K562 (cell line): Measurements from ENCODE around the gene GGACT. TPM values are rescaled to one million over a fixed set of nuclear protein-coding genes. Genes with fewer than 3 reads are reported as not detected.

ENCODE experiments used
- ATAC-seq: fragments of 200-7000 bp; cut with Tn5 transposase; 3 replicates; pipeline ENCODE4 v1.9.1; 2020; ENCODE audit warnings: moderate library complexity
- BruUV-seq: library from RNA; stranded (reverse); fragments of 400-500 nt; replicated peaks from 2 replicates; lab custom pipeline; 2021; lab: Mats Ljungman, UMichigan
- CTCF ChIA-PET: fragments of 300-600 bp; formaldehyde crosslinking; extraction: SDS; loops from one replicate; lab custom pipeline; 2021; ENCODE audit warnings: low intra/inter-chr PET ratio; lab: Yijun Ruan, JAX
- POLR2A ChIA-PET: fragments of 300-600, 350-650 bp; sonication (Branson Sonifier 250); formaldehyde crosslinking; extraction: SDS; loops from one replicate; lab custom pipeline; 2021; ENCODE audit warnings: antibody characterized with exemption, inconsistent platforms; lab: Yijun Ruan, JAX
- DNase-seq, 4 experiments: peaks; one replicate each; pipeline versions ENCODE4 v3.0.0 to v3.0.0-alpha.2; 2011 to 2018; ENCODE audit warnings: low spot score in 3 of 4, mixed read lengths in 3 of 4; ENCODE audit errors: extremely low read depth in 1 of 4
- FAIRE-seq: peaks from 2 replicates; lab custom pipeline; 2011; peaks lifted over from hg19 to GRCh38; lab: Jason Lieb, UNC
- H2AFZ ChIP-seq: 2 replicates; pipeline ENCODE4 v1.6.0; 2011; ENCODE audit warnings: low read depth, low read length, control low read depth, inconsistent platforms
- H3K27ac ChIP-seq: fragments of 200-600 bp; 3 replicates; pipeline ENCODE4 v1.8.0; 2011; ENCODE audit warnings: low read depth, mild to moderate bottlenecking, control low read depth, inconsistent platforms, low read length, moderate library complexity, mixed read lengths; ENCODE audit errors: extremely low read depth
- H3K27me3 ChIP-seq, 2 experiments: fragments of 300-600 bp in 1 of 2; 2 replicates in 1 of 2; 3 replicates in 1 of 2; pipeline versions ENCODE4 v1.6.0 to v1.8.0; 2011; ENCODE audit warnings: inconsistent platforms in 2 of 2, low read length in 2 of 2, mild to moderate bottlenecking in 1 of 2, mixed read lengths in 1 of 2, moderate library complexity in 1 of 2; ENCODE audit not compliant: control insufficient read depth in 2 of 2, insufficient read depth in 2 of 2
- H3K36me3 ChIP-seq: fragments of 300-600 bp; 3 replicates; pipeline ENCODE4 v1.8.0; 2011; ENCODE audit warnings: mild to moderate bottlenecking, low read length, inconsistent platforms; ENCODE audit not compliant: control insufficient read depth, insufficient read depth
- H3K4me1 ChIP-seq, 2 experiments: fragments of 200-600 bp in 1 of 2; replicated peaks in 1 of 2; 2 replicates in 1 of 2; 3 replicates in 1 of 2; pipeline versions ENCODE4 v1.5.1 to v1.8.0; 2011; ENCODE audit warnings: inconsistent platforms in 2 of 2, low read length in 2 of 2, mild to moderate bottlenecking in 1 of 2, mixed read lengths in 1 of 2, moderate library complexity in 1 of 2; ENCODE audit not compliant: control insufficient read depth in 2 of 2, insufficient read depth in 2 of 2
- H3K4me2 ChIP-seq: 2 replicates; pipeline ENCODE4 v1.6.1; 2011; ENCODE audit warnings: low read length, control low read depth, inconsistent platforms, mixed read lengths; ENCODE audit not compliant: insufficient read depth
- H3K4me3 ChIP-seq: fragments of 200-600 bp; sonication (generic), shearing (Covaris generic); 2 replicates; pipeline ENCODE4 v1.5.1; 2016; ENCODE audit warnings: control low read depth, inconsistent platforms
- H3K79me2 ChIP-seq: fragments of 200-600 bp; 3 replicates; pipeline ENCODE4 v1.8.0; 2011; ENCODE audit warnings: low read length, inconsistent platforms; ENCODE audit not compliant: control insufficient read depth, insufficient read depth
- H3K9ac ChIP-seq, 2 experiments: 2 replicates each; pipeline versions ENCODE4 v1.6.0 to v1.6.1; 2011; ENCODE audit warnings: low read depth in 2 of 2, low read length in 2 of 2, control low read depth in 1 of 2, inconsistent platforms in 1 of 2, mild to moderate bottlenecking in 1 of 2, mixed read lengths in 1 of 2; ENCODE audit not compliant: insufficient read depth in 1 of 2
- H3K9me1 ChIP-seq: one replicate; pipeline ENCODE4 v1.6.0; 2011; ENCODE audit warnings: inconsistent platforms, mild to moderate bottlenecking, low read length, moderate library complexity; ENCODE audit not compliant: control insufficient read depth, insufficient read depth
- H3K9me3 ChIP-seq: replicated peaks from 2 replicates; pipeline ENCODE4 v1.5.1; 2011; ENCODE audit warnings: low read depth, low read length, inconsistent platforms; ENCODE audit not compliant: control insufficient read depth, insufficient read depth
- H4K20me1 ChIP-seq: replicated peaks from 2 replicates; pipeline ENCODE4 v1.6.1; 2011; ENCODE audit warnings: low read length, inconsistent platforms, mixed read lengths; ENCODE audit not compliant: control insufficient read depth, insufficient read depth
- ARHGAP35 ChIP-seq: fragments of 450-650 bp; IDR thresholded peaks from 2 replicates; pipeline ENCODE4 v1.6.1; 2018; ENCODE audit not compliant: partially characterized antibody
- CXXC5 ChIP-seq: fragments of 250-450 bp; sonication (Bioruptor Pico); IDR thresholded peaks from 2 replicates; pipeline ENCODE4 v1.8.0; 2022; ENCODE audit warnings: inconsistent platforms, mild to moderate bottlenecking, moderate library complexity
- GATA2 ChIP-seq: sonication (generic); formaldehyde crosslinking; IDR thresholded peaks from 2 replicates; pipeline ENCODE4 v1.4.0; 2020; ENCODE audit warnings: mild to moderate bottlenecking, missing genetic modification reagents
- HNRNPUL1 ChIP-seq: fragments of 200-400 bp; formaldehyde crosslinking; IDR thresholded peaks from 2 replicates; pipeline ENCODE4 v1.6.1; 2017; ENCODE audit warnings: low read length
- ILK ChIP-seq: fragments of 450-650 bp; IDR thresholded peaks from 2 replicates; pipeline ENCODE4 v1.6.1; 2016; ENCODE audit warnings: missing genetic modification characterization, low read depth, mild to moderate bottlenecking, missing compliant biosample characterization, moderate library complexity, borderline replicate concordance
- KDM1A ChIP-seq, 2 experiments: fragments of 450-650 bp; IDR thresholded peaks; 2 replicates each; pipeline ENCODE4 v1.6.1; 2016; ENCODE audit warnings: mild to moderate bottlenecking in 2 of 2
- MED1 ChIP-seq: sonication (generic); formaldehyde crosslinking; IDR thresholded peaks from 2 replicates; pipeline ENCODE4 v1.8.1; 2023; ENCODE audit warnings: missing genetic modification reagents, borderline replicate concordance
- MTA2 ChIP-seq: fragments of 450-650 bp; IDR thresholded peaks from 2 replicates; pipeline ENCODE4 v1.6.1; 2016; ENCODE audit warnings: low read depth
- NCOA2 ChIP-seq, 2 experiments: fragments of 450-650 bp; IDR thresholded peaks; 2 replicates each; pipeline ENCODE4 v1.6.1; 2018; ENCODE audit warnings: mild to moderate bottlenecking in 2 of 2, moderate library complexity in 1 of 2; ENCODE audit not compliant: partially characterized antibody in 2 of 2
- NR4A1 ChIP-seq, 2 experiments: fragments of 250-450 bp in 1 of 2; fragments of 450-650 bp in 1 of 2; sonication (Bioruptor Pico) in 1 of 2; IDR thresholded peaks; 2 replicates each; pipeline versions ENCODE4 v1.4.0 to v1.6.1; 2016 to 2020; ENCODE audit warnings: mild to moderate bottlenecking in 2 of 2, missing compliant biosample characterization in 1 of 2, missing genetic modification characterization in 1 of 2, moderate library complexity in 1 of 2
- RBM25 ChIP-seq: fragments of 200-400 bp; formaldehyde crosslinking; IDR thresholded peaks from 2 replicates; pipeline ENCODE4 v1.6.1; 2018; ENCODE audit warnings: low read length, low read depth, moderate library complexity; ENCODE audit not compliant: severe bottlenecking
- RFX7 ChIP-seq: fragments of 250-450 bp; sonication (Bioruptor Pico); IDR thresholded peaks from 2 replicates; pipeline ENCODE4 v1.5.1; 2021; ENCODE audit warnings: mild to moderate bottlenecking
- SAP30 ChIP-seq: fragments of 200-600 bp; sonication (generic); IDR thresholded peaks from 2 replicates; pipeline ENCODE4 v1.6.1; 2012; ENCODE audit warnings: borderline replicate concordance, low read depth, mild to moderate bottlenecking, moderate library complexity, low read length, control low read depth, inconsistent platforms; ENCODE audit not compliant: insufficient read depth, poor library complexity, severe bottlenecking
- ZNF184 ChIP-seq: sonication (generic); formaldehyde crosslinking; IDR thresholded peaks from 2 replicates; pipeline ENCODE4 v1.5.0; 2020; ENCODE audit warnings: missing genetic modification reagents
- ZNF253 ChIP-seq: fragments of 250-450 bp; sonication (Bioruptor Pico); conservative IDR thresholded peaks from 2 replicates; pipeline ENCODE4 v1.6.1; 2021; ENCODE audit warnings: mild to moderate bottlenecking
- ZNF398 ChIP-seq: fragments of 250-450 bp; sonication (Bioruptor Pico); IDR thresholded peaks from 2 replicates; pipeline ENCODE4 v1.8.0; 2021; ENCODE audit warnings: moderate library complexity, mild to moderate bottlenecking, inconsistent platforms
- WGBS: fragments of 100-300 bp; shearing (Covaris generic); methylation state at CpG from one replicate; pipeline ENCODE4 v1.1.6; 2016; ENCODE audit warnings: low coverage, mixed read lengths; ENCODE audit not compliant: insufficient coverage; ENCODE audit errors: missing lambda C conversion rate; 5-methylcytosine and 5-hydroxymethylcytosine counted together
- in situ Hi-C: fragments of 300-500 bp; cut with MboI; formaldehyde crosslinking; loops from 4 replicates; pipeline ENCODE4 v1.15.0; 2018; ENCODE audit warnings: inconsistent platforms, mixed read lengths
- intact Hi-C: fragments of 100-400 bp; cut with micrococcal nuclease; formaldehyde crosslinking; loops from 2 replicates; pipeline ENCODE4 v1.14.2; 2022
- polyA plus RNA-seq, 8 experiments: library from polyadenylated mRNA; depleted of rRNA in 4 of 8; stranded (reverse) in 5 of 8; unstranded in 3 of 8; fragments of >200 nt; fragmentation: Nextera tagmentation in 2 of 8; fragmentation: Illumina TruSeq in 1 of 8; extraction: Ambion mirVana in 2 of 8; extraction: Trizol in 1 of 8; gene quantifications; 2 replicates each; pipeline versions ENCODE4 v1.2.1 to v1.2.3, GENCODE V29; 2011 to 2014; ENCODE audit warnings: inconsistent platforms in 1 of 8, missing spikeins in 1 of 8
- total RNA-seq, 7 experiments: library from RNA; depleted of rRNA in 6 of 7; stranded (reverse); fragments of >200 nt in 6 of 7; fragmentation: Illumina TruSeq in 2 of 7; extraction: Trizol in 2 of 7; gene quantifications; 2 replicates each; pipeline versions ENCODE4 v1.2.1 to v1.2.3, GENCODE V29; 2011 to 2021; ENCODE audit warnings: low replicate concordance in 1 of 7
- TF ChIP-seq, protein P1 (sequence below): fragments of 450-650 bp; formaldehyde crosslinking; IDR thresholded peaks from 2 replicates; pipeline ENCODE4 v1.4.0; 2020; ENCODE audit warnings: mild to moderate bottlenecking, moderate library complexity
- TF ChIP-seq, protein P2 (sequence below): sonication (generic); formaldehyde crosslinking; IDR thresholded peaks from 2 replicates; pipeline ENCODE4 v1.8.1; 2023; ENCODE audit warnings: mild to moderate bottlenecking, missing genetic modification reagents
- TF ChIP-seq, protein P3 (sequence below): sonication (generic); formaldehyde crosslinking; IDR thresholded peaks from 2 replicates; pipeline ENCODE4 v1.9.0; 2022; ENCODE audit warnings: mild to moderate bottlenecking, missing genetic modification reagents

The GGACT gene
- total and polyA plus RNA-seq, 9 of the 15 experiments (the other 6 are each of a cell fraction or from before 2014, with no cell fraction given): 0.20 to 3.2 (median 1.7) TPM

- CTCF ChIA-PET: no interaction called here
- Histone ChIP-seq H3K9ac (no peak overlapping the region), H3K27me3 (no peaks in the 10 kb centered on the region), H2AFZ (no peak overlapping the region)
- intact Hi-C loops: no loop called here
- no peak for TF ChIP-seq MED1
- no peak for TF ChIP-seq ZNF184
- TF ChIP-seq RBM25: no peak
- TF ChIP-seq KDM1A (IDR thresholded peaks at IDR 0.05): no peak
- TF ChIP-seq, protein P1, sequence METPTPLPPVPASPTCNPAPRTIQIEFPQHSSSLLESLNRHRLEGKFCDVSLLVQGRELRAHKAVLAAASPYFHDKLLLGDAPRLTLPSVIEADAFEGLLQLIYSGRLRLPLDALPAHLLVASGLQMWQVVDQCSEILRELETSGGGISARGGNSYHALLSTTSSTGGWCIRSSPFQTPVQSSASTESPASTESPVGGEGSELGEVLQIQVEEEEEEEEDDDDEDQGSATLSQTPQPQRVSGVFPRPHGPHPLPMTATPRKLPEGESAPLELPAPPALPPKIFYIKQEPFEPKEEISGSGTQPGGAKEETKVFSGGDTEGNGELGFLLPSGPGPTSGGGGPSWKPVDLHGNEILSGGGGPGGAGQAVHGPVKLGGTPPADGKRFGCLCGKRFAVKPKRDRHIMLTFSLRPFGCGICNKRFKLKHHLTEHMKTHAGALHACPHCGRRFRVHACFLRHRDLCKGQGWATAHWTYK (CRISPR knock-in tag): no peak
- TF ChIP-seq, protein P2, sequence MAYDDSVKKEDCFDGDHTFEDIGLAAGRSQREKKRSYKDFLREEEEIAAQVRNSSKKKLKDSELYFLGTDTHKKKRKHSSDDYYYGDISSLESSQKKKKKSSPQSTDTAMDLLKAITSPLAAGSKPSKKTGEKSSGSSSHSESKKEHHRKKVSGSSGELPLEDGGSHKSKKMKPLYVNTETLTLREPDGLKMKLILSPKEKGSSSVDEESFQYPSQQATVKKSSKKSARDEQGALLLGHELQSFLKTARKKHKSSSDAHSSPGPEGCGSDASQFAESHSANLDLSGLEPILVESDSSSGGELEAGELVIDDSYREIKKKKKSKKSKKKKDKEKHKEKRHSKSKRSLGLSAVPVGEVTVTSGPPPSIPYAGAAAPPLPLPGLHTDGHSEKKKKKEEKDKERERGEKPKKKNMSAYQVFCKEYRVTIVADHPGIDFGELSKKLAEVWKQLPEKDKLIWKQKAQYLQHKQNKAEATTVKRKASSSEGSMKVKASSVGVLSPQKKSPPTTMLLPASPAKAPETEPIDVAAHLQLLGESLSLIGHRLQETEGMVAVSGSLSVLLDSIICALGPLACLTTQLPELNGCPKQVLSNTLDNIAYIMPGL (CRISPR knock-in tag): no peak
- TF ChIP-seq RFX7 (CRISPR knock-in tag): no peak
- TF ChIP-seq ZNF398 (CRISPR knock-in tag): no peak
- TF ChIP-seq GATA2 (CRISPR knock-in tag): no peak
- TF ChIP-seq SAP30: no peak
- TF ChIP-seq ILK: no peak
- TF ChIP-seq MTA2: no peak
- TF ChIP-seq HNRNPUL1: no peak
- no peak for TF ChIP-seq CXXC5 (CRISPR knock-in tag)
- TF ChIP-seq ZNF253 (CRISPR knock-in tag): no peak
- TF ChIP-seq ARHGAP35: no peak
- TF ChIP-seq NCOA2 (IDR thresholded peaks at IDR 0.05; ENCODE audit: partially characterized antibody in 2 of 2): no peak
- no peak for TF ChIP-seq NR4A1 (CRISPR knock-in tag; IDR thresholded peaks at IDR 0.05)
- TF ChIP-seq NR4A1 (tag; IDR thresholded peaks at IDR 0.05): no peak
- TF ChIP-seq, protein P3, sequence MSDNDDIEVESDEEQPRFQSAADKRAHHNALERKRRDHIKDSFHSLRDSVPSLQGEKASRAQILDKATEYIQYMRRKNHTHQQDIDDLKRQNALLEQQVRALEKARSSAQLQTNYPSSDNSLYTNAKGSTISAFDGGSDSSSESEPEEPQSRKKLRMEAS (CRISPR knock-in tag): no peak
- TF ChIP-seq, all 486 proteins: peak for 0
- DNase-seq (no peak), FAIRE-seq (no peak), ATAC-seq (no peak)
- Histone ChIP-seq H3K9me3 (no peaks in the 10 kb centered on the region), H3K4me1 (no peaks in the 10 kb centered on the region), H3K36me3 (no peaks in the 10 kb centered on the region), H3K4me2 (no peak overlapping the region), H3K79me2 (no peaks in the 10 kb centered on the region), H3K4me3 (no peak overlapping the region), H3K27ac (no peak overlapping the region), H3K9me1 (no peaks in the 10 kb centered on the region), H4K20me1 (no peaks in the 10 kb centered on the region)
- no TSS peak for BruUV-seq
- POLR2A ChIA-PET: no interaction called here
- WGBS: 57% methylated on average over 9 of the region's 9 CpGs
- in situ Hi-C loops: loop anchor here (25.0 kb wide), 1 partner anchor 866 kb away; no protein-coding TSS in a partner anchor
Measured at GRCh38 chr13:100528353-100528752, 60.2 kb downstream of the GGACT start.
